Measurements from ENCODE around the gene TIAL1. TPM values are rescaled to one million over a fixed set of nuclear protein-coding genes. Genes with fewer than 3 reads are reported as not detected.
"Not testable (repeated sequence)": the region's sequence is repeated elsewhere in the genome, so short reads cannot be mapped to it uniquely, and the experiment has no call there.

Gene TIAL1
- total and polyA plus RNA-seq, 4 donors = 44.0 to 149 (median 65.4) TPM

- WGBS, 2 donors = 53 to 68% methylated on average over 1 of the region's 1 CpG
- peak in 2 of 3 donors; percentile 71 to 82 for DNase-seq
Measured at GRCh38 chr10:119531067-119531466, 65.7 kb downstream of the TIAL1 start.

GRCh38 chr10:119528663-119529237, 68.0 kb downstream of the TIAL1 start:
- H3K4me1 ChIP-seq (ENCODE audit: control insufficient read depth in 5 of 5, insufficient read depth in 5 of 5, low read length in 5 of 5) = peaks cover 0 to 16% (median 0%) of the 10 kb centered on the region in 5 donors
- WGBS, 2 donors = 77 to 82% methylated on average over 8 of the region's 8 CpGs
- H3K36me3 ChIP-seq (ENCODE audit: control insufficient read depth in 4 of 4, insufficient read depth in 4 of 4, low read length in 4 of 4); H3K9me3 ChIP-seq (ENCODE audit: control insufficient read depth in 4 of 4, insufficient read depth in 3 of 4, low read length in 3 of 4); DNase-seq; H3K9ac ChIP-seq (ENCODE audit: insufficient read depth in 1 of 2, low read length in 2 of 2); H3K4me3 ChIP-seq; H3K27me3 ChIP-seq (ENCODE audit: control insufficient read depth in 3 of 3, insufficient read depth in 3 of 3, low read length in 2 of 3); H3K27ac ChIP-seq (ENCODE audit: low read depth in 1 of 2, low read length in 1 of 2); ATAC-seq (ENCODE audit: insufficient read depth, low FRiP score): not testable (repeated sequence)

More at GRCh38 chr10:119531067-119531466, 65.7 kb downstream of the TIAL1 start:
- no peak overlapping the region for H3K9ac ChIP-seq (ENCODE audit: insufficient read depth in 1 of 2, low read length in 2 of 2)
- no peak for TF ChIP-seq CTCF (IDR thresholded peaks at IDR 0.05; ENCODE audit: control extremely low read depth, extremely low read depth)
- no peak for ATAC-seq (ENCODE audit: insufficient read depth, low FRiP score)
- H3K36me3 ChIP-seq (ENCODE audit: control insufficient read depth in 4 of 4, insufficient read depth in 4 of 4, low read length in 4 of 4) = no peaks in the 10 kb centered on the region
- no peaks in the 10 kb centered on the region for H3K9me3 ChIP-seq (ENCODE audit: control insufficient read depth in 4 of 4, insufficient read depth in 3 of 4, low read length in 3 of 4)
- H3K4me1 ChIP-seq (ENCODE audit: control insufficient read depth in 5 of 5, insufficient read depth in 5 of 5, low read length in 5 of 5) = peaks cover 0 to 16% (median 0%) of the 10 kb centered on the region in 5 donors
- no peak overlapping the region for H3K4me3 ChIP-seq
- no peaks in the 10 kb centered on the region for H3K27me3 ChIP-seq (ENCODE audit: control insufficient read depth in 3 of 3, insufficient read depth in 3 of 3, low read length in 2 of 3)
- H3K27ac ChIP-seq (ENCODE audit: low read depth in 1 of 2, low read length in 1 of 2) = no peak overlapping the region

GRCh38 chr10:119526621-119527592, 69.9 kb downstream of the TIAL1 start:
- H3K36me3 ChIP-seq (ENCODE audit: control insufficient read depth in 4 of 4, insufficient read depth in 4 of 4, low read length in 4 of 4) = no peaks in the 10 kb centered on the region
- no peak for ATAC-seq (ENCODE audit: insufficient read depth, low FRiP score)
- WGBS, 2 donors = 72 to 86% methylated on average over 18 of the region's 18 CpGs
- H3K9ac ChIP-seq (ENCODE audit: insufficient read depth in 1 of 2, low read length in 2 of 2) = no peak overlapping the region
- H3K27me3 ChIP-seq (ENCODE audit: control insufficient read depth in 3 of 3, insufficient read depth in 3 of 3, low read length in 2 of 3) = no peaks in the 10 kb centered on the region
- no peak overlapping the region for H3K27ac ChIP-seq (ENCODE audit: low read depth in 1 of 2, low read length in 1 of 2)
- peaks cover 0 to 16% (median 0%) of the 10 kb centered on the region in 5 donors for H3K4me1 ChIP-seq (ENCODE audit: control insufficient read depth in 5 of 5, insufficient read depth in 5 of 5, low read length in 5 of 5)
- TF ChIP-seq CTCF (IDR thresholded peaks at IDR 0.05; ENCODE audit: control extremely low read depth, extremely low read depth) = no peak
- no peak overlapping the region for H3K4me3 ChIP-seq
- no peak for DNase-seq
- H3K9me3 ChIP-seq (ENCODE audit: control insufficient read depth in 4 of 4, insufficient read depth in 3 of 4, low read length in 3 of 4) = no peaks in the 10 kb centered on the region

GRCh38 chr10:119526149-119526548, 70.6 kb downstream of the TIAL1 start:
- WGBS, 2 donors = 91 to 92% methylated on average over 1 of the region's 1 CpG
- Histone ChIP-seq H3K4me1 (ENCODE audit: control insufficient read depth in 5 of 5, insufficient read depth in 5 of 5, low read length in 5 of 5) (peaks cover 0 to 9% (median 0%) of the 10 kb centered on the region in 5 donors), H3K27ac (ENCODE audit: low read depth in 1 of 2, low read length in 1 of 2) (no peak overlapping the region), H3K27me3 (ENCODE audit: control insufficient read depth in 3 of 3, insufficient read depth in 3 of 3, low read length in 2 of 3) (no peaks in the 10 kb centered on the region), H3K9ac (ENCODE audit: insufficient read depth in 1 of 2, low read length in 2 of 2) (no peak overlapping the region), H3K36me3 (ENCODE audit: control insufficient read depth in 4 of 4, insufficient read depth in 4 of 4, low read length in 4 of 4) (no peaks in the 10 kb centered on the region), H3K9me3 (ENCODE audit: control insufficient read depth in 4 of 4, insufficient read depth in 3 of 4, low read length in 3 of 4) (no peaks in the 10 kb centered on the region), H3K4me3 (no peak overlapping the region)
- DNase-seq = no peak
- no peak for ATAC-seq (ENCODE audit: insufficient read depth, low FRiP score)
- no peak for TF ChIP-seq CTCF (IDR thresholded peaks at IDR 0.05; ENCODE audit: control extremely low read depth, extremely low read depth)
